Measurements from ENCODE around the gene SIGLEC7. TPM values are rescaled to one million over a fixed set of nuclear protein-coding genes. Genes with fewer than 3 reads are reported as not detected.
A peak's percentile ranks its signal among the peaks of the same experiment; 100 is the strongest.

Gene SIGLEC7
- total RNA-seq, 1 donor from 2014 or later = 4.8 TPM

- DNase-seq (ENCODE audit: low spot score in 2 of 2) = no peak
- H3K9me3 ChIP-seq = no peaks in the 10 kb centered on the region
- no peak overlapping the region for H3K4me3 ChIP-seq
- no peak for TF ChIP-seq CTCF (IDR thresholded peaks at IDR 0.05)
- no peaks in the 10 kb centered on the region for H3K4me1 ChIP-seq
- no peak overlapping the region for H3K27ac ChIP-seq
- no peaks in the 10 kb centered on the region for H3K27me3 ChIP-seq
- intact Hi-C loops (cut with DNase I) = no loop called here
- no peaks in the 10 kb centered on the region for H3K36me3 ChIP-seq
Observed at GRCh38 chr19:51123381-51123800, 18.7 kb upstream of the SIGLEC7 start.

- Histone ChIP-seq H3K27ac (peak overlapping the region in 1 of 2 donors; percentile 53), H3K4me3 (no peak overlapping the region), H3K36me3 (no peaks in the 10 kb centered on the region), H3K4me1 (no peaks in the 10 kb centered on the region), H3K27me3 (no peaks in the 10 kb centered on the region), H3K9me3 (no peaks in the 10 kb centered on the region)
- DNase-seq (ENCODE audit: low spot score in 2 of 2) = no peak
- TF ChIP-seq CTCF (IDR thresholded peaks at IDR 0.05) = no peak
- intact Hi-C loops (cut with DNase I) = no loop called here
Observed at GRCh38 chr19:51123802-51124201, 18.3 kb upstream of the SIGLEC7 start.

GRCh38 chr19:51124216-51124615 is 17.9 kb upstream of the SIGLEC7 start:
- no peak for DNase-seq (ENCODE audit: low spot score in 2 of 2)
- Histone ChIP-seq H3K36me3 (no peaks in the 10 kb centered on the region), H3K27me3 (no peaks in the 10 kb centered on the region), H3K4me3 (no peak overlapping the region), H3K9me3 (no peaks in the 10 kb centered on the region), H3K27ac (peak overlapping the region in 1 of 2 donors; percentile 53), H3K4me1 (no peaks in the 10 kb centered on the region)
- intact Hi-C loops (cut with DNase I) = no loop called here
- no peak for TF ChIP-seq CTCF (IDR thresholded peaks at IDR 0.05)

- peak within 1 kb of the TSS in 1 of 2 donors; percentile 53 for H3K27ac ChIP-seq
- intact Hi-C loops (cut with DNase I) = no loop called here
- H3K9me3 ChIP-seq = no peaks in the 10 kb centered on the region
- no peak for TF ChIP-seq CTCF (IDR thresholded peaks at IDR 0.05)
- H3K4me3 ChIP-seq = peak within 1 kb of the TSS in 1 of 2 donors; percentile 15
- H3K36me3 ChIP-seq = no peaks in the 10 kb centered on the region
- DNase-seq (ENCODE audit: low spot score in 2 of 2) = no peak
- H3K4me1 ChIP-seq = no peaks in the 10 kb centered on the region
- no peaks in the 10 kb centered on the region for H3K27me3 ChIP-seq
Observed at GRCh38 chr19:51124729-51125128, 17.4 kb upstream of the SIGLEC7 start, which contains the start of gene SIGLEC9. SIGLEC9 (plus strand) TSS chr19:51124906; CDS start chr19:51124975, 69 bp downstream.

- intact Hi-C loops (cut with DNase I) = no loop called here
- peak overlapping the region in 1 of 2 donors; percentile 42 for H3K27ac ChIP-seq
- H3K4me3 ChIP-seq = peak overlapping the region in 1 of 2 donors; percentile 15
- no peaks in the 10 kb centered on the region for H3K27me3 ChIP-seq
- H3K9me3 ChIP-seq = no peaks in the 10 kb centered on the region
- peak in 1 of 2 donors; percentile 61 for DNase-seq (ENCODE audit: low spot score in 2 of 2)
- H3K36me3 ChIP-seq = no peaks in the 10 kb centered on the region
- H3K4me1 ChIP-seq = no peaks in the 10 kb centered on the region
- no peak for TF ChIP-seq CTCF (IDR thresholded peaks at IDR 0.05)
Observed at GRCh38 chr19:51125421-51126075, 16.6 kb upstream of the SIGLEC7 start.

Data from ascending aorta (tissue), 2 donors.